GM21529 (cell line): ENCODE results near the gene SRSF4.
"Not testable (repeated sequence)": the region's sequence is repeated elsewhere in the genome, so short reads cannot be mapped to it uniquely, and the experiment has no call there.

Experiments
- ATAC-seq: cut with Tn5 transposase; IDR thresholded peaks from one replicate; pipeline ENCODE4 v1.9.1; 2021; ENCODE audit not compliant: unreplicated experiment

SRSF4 gene

DNA sequence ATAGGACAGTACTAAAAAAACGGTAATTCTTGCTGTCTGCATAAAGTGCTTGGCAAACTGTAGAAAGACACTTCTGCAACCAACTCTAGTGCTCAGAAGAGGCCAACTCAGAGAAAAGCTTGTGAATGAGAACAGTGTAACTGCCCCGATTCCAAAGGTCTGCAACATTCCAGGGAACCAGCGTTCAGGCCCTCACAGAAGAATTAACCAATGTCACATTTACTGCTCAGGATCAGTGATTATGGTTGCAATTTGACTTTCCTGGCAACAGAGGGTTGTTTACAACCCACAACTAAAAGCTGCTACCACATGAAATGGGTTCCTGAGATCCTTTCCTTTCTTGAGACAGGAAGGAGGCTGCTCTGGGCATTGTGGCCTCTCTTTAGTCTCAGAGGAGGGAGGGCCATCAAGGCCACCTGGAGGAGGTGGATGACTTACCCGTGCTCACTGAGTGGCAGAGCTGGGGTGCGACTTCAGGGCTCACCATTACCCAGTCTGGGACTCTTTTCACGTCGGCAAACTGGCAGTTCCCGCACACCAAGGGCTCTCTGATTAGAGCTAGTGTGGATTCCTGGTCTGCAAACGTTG is 15.3 kb downstream of the SRSF4 start:
- no peak for ATAC-seq

DNA sequence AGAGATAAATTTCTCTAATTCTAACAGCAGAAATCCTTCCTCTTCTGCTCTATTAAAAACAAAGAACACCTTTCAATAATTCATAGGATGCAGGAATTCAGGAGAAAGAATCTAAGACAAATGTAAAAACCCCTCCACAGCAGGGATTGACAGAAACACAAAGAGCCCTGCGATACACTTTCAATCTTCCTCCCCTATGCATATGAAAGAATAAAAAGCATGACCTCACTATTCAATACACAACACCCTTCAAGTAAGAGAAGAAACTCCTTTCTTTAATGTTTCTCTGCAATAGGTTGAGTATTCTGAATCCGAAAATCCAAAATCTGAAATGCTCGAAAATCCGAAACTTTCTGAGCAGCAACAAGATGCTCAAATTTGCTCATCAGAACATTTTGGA is 17.1 kb downstream of the SRSF4 start:
- ATAC-seq: no peak

DNA sequence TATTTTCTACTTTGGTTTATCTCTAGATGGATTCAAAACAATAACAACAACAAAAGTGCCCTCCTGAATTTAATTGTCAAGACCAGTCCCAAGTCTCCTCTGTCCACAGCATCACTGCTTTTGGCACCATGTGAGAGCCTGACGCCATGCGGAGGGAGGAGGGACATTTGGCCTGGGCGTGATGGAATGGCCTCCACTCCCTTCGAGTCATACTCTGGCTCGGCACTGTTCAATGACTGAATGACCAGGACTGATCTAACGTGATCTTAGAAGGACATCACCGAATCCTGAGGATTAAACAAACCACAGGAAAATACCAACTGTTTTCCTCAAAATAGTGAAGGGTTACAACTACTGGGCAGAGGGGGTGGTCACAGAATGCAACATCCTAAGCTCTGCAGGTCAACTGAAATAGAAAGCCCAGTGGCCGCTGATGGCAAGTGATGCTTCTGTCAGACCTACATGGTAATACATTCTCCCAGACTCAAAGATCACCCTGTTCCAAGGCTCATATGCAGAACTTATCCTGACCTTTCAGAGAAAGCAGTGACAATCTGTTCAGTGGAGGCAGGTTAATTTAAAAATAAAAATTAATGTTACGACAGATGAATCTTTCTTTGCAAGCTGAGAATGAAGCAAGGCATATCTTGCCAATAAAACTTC is 19.1 kb downstream of the SRSF4 start:
- ATAC-seq: no peak

DNA sequence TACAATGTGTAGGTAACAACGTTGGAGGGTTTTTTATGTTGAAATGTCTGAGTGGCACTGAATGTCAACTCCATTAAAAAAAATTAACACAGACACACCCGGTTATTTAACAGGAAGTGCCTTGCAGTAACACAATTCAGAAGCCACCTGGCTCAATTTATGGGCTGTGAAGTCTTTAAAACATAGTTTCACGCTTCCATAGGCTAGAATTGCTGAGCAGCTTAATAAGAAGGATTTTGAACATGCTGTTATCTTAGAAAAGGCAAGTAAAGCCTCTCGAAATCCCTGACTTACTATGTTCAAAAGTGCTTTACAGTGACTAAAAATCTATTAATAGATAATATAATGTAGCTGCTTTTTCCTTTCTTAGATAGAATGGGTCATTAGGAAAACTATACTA is 19.7 kb downstream of the SRSF4 start:
- no peak for ATAC-seq

DNA sequence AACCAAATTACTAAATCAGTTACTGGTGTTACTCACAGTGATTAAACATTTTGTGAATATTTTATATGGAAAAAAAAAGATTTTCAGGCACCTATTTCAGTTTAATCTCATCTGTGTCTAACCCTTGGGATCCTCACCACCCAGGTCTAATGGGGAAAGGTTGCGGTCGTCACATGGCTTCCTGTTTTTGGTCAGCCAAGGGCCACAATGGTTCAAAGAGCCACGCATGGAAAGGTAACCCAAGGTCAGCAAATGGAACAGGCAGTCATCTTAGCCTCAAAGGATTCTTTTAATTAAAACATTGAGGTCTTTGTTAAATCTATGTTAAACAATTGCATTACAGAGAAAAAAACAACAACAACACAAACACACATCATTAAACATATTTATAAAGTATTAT is 21.9 kb downstream of the SRSF4 start:
- no peak for ATAC-seq

DNA sequence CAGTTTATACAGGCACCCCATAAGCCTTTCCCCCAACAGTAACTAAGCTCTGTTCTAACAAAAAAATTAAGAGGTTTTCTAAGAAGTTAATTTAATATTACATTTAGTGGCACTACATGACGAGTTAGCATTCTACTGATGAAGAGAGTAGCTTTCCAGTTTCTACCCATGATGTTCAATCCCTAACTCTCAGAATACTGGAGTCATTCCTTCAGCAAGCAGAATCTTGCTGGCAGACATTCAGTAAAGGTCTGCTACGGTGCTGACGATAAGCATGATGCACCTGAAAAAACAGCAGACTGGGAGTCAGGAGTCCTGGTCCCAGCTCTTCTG is 24.5 kb downstream of the SRSF4 start:
- no peak for ATAC-seq

DNA sequence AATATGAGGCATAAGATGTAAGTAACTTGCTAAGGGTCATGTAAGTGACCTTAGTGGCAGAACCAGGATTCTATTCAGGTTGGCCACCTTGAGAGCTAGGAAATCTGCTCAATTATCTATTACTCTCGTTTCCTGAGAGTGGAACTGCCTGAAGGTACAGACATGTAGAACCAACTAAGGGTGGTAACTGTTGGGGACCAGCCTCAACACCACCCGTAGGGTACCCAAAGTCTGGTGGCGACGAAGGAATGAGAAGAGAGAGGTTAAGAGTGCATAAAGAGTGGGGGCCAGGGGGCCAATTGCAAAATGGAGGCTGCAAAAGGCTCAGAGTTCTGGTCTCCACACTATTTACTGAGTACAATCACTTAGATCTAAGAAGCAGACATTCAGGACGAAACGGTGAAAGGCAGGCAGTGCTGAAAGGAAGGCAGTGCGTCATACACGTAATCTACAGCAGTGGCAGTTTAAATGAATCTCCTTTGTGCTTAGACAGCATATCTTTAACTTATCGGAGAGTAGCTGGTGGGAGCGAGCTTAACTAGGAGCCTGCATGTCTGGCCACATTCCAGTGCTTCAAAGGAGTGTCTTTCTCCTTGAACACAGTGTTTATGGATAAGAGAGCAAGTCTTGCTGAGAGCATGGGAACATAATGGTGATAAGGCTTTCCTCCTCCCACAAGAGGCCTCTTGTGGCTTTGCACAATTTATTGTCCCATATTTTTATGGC is 25.0 kb downstream of the SRSF4 start:
- no peak for ATAC-seq

DNA sequence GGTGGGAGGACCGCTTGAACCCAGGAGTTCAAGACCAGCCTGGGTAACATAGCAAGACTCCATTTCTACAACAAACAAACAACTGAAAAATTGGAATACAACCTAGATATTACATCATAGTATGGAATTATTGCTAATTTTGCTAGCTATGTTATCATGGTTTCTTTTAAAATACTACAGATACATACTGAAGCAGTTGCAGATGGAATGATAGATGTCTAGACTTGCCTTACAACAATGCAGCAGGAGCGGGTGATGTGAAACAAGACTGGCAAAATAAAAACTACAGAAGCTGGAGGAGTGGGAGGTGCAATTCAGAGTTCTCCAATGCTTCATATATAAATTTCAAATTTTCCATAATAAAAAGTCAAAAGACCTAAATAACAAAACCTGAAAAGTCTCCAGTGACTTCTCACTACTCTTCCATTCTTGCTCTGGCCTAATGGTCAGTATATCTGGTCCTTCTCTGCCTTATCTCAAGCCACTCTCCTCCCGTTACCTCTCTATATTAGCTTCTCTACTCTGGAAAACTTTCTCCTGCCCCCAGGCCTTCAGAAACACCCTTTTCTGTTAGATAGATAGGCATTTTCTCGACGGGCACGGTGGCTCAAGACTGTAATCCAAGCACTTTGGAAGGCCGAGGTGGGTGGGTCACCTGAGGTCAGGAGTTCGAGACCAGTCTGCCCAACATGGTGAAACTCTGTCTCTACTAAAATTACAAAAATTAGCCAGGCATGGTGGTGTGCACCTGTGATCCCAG is 29.5 kb downstream of the SRSF4 start:
- ATAC-seq: no peak

DNA sequence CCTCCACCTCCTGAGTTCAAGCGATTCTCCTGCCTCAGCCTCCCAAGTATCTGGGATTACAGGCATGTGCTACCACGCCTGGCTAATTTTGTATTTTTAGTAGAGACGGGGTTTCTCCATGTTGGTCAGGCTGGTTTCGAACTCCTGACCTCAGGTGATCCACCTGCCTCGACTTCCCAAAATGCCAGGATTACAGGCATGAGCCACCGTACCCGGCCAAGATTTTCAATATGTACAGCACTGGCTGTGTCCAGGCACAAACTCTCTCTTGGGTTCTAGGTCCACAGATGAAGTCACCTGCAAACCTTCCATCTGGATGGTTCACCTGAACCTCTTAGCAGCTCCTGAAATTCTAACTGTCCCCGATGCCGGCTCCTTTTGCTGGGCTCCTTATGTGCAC is 31.4 kb downstream of the SRSF4 start:
- not testable (repeated sequence) for ATAC-seq

DNA sequence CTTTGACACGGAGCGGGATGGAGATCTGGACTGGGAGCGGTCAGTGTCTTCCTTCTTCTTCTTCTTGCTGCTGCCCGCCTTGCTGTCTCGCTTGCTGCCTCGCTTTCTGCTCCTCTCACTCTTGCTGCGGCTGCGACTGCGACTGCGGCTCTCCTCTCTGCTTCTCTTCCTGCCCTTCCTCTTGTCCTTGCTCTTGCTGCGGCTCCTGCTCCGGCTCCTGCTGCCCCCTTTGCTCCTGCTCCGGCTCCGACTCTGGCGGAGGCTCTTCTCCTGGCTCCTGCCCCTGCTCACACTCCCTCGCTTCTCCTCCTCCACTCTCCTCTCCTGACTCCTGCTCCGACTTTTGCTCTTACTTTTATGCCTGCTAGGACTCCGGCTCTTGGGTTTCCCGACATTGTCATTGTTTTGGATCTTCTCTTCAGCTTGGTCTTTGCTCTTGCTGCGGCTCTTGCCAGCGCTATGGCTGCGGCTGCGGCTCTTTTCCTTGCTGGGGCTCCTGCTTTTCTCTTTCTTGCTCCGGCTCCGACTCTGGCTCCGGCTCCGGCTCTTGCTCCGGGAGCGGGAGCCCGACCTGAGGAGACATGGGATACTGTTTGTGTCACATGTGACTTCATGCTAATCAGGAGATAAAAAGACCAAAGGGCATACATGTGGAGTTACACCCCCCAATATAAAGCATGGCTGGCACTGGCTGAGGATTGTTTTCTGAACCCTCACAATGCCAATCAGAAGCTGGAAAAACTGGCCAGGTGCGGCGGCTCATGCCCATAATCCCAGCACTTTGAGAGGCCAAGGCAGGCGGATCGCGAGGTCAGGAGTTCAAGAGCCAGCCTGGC is 32.8 kb downstream of the SRSF4 start:
- no peak for ATAC-seq

DNA sequence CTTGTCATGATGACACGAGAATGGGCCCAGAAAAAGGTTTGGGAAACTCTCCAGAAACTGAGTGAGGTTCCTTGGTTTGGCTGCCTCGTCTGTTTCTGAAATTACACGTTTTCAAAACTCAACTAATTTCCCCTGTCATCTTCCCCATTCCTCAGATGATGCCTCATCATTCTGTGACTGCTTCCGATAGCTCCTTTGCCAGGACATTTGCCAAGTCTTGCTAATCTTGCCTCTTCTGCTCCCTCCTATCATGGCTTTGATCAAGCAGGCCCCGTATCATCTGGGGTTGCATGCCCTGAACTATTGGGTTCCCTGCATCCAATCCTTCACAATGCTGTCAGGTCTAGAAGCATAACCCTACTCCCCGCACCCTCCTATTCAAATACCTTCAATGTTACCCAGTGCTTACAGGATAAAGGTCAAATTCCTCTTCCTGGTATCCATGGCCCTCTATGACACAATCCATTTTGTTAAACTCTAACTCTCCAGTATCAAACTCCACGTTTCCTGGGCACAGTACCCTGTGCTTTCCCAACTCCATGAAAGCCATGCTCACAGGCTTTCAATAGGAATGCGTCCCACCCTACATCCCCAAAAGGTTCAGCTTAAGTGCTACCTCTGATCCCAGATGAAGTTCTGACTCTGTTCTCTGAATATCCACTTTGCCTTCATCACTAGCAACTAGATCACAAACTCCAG is 35.8 kb downstream of the SRSF4 start:
- ATAC-seq: no peak

DNA sequence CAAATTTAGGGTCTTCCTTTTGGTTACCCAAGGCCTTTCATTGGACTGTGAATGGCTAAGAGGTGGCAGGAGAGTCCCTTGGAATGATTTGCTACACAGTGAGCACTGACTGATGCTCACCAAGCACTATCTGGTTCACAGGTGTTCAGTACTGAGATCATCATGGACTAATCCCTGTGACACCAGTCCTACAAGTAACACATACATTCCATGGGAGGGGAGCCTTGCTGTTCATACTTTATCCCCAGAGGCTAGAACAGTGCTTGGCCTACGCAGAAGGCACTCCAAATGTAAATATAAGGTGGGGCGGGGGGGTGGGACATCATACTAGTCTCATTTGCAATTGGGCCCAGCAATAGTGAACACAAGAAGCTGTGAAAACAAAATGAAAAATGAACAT is 37.5 kb downstream of the SRSF4 start:
- no peak for ATAC-seq

DNA sequence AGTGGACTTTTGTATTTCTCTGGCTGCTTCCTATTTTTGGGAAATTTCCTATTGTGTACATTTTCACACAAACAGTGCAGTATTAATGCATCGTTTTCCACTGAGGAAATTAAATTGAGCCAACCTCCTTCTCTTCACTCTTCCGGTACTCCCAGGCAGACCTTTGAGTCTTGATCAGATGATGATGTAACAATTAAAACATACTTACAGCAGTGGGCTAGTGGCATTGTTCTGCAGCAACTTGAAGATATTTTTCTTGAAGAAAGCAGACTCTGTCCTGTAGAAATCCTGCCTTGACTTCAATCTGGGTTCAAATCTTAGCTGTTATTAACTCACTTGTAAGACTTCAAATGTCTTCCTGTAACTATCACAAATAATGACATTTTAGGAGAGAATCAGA is 39.0 kb downstream of the SRSF4 start:
- ATAC-seq: no peak

DNA sequence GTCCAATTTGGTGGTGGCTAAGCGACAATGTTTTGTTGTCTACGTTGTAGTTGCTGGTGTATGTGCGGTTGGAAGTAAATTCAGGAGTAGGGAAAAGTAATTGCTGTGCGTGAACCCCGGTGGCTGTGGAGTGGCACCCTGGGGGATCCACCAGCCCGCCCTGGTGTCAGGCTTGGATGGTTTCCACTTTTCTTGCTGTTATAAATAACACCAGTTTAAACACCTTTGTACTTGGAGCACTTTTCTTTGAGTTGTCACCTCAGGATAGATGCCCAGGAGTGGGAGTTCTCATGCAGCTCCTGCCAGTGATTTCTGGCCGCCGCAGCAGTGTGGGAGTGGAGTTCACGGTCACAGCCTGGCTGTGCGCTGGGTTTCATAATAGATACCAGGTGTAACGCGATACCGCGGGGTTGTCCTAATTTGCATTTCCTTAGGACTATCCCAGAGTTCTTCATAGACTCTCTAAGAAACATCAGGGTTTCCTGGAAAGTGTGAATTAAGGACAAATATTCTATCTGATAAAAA is 45.2 kb downstream of the SRSF4 start:
- no peak for ATAC-seq

DNA sequence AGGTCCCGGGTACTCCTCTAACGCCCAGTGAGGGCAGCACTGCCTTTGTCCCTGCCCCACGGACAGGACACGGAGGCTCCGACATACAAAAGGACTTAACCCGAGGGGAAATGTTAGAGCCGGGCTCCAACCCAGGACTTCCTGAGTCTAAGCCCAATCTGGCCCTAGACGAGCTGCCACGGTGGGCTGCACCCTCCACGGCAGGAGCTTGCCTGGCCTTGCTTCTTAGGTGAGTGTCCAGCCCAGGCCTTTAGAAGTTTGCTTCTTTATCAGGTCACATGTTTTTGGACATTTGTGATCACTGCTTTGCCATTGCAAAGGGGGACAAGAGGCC is 47.0 kb downstream of the SRSF4 start:
- no peak for ATAC-seq

DNA sequence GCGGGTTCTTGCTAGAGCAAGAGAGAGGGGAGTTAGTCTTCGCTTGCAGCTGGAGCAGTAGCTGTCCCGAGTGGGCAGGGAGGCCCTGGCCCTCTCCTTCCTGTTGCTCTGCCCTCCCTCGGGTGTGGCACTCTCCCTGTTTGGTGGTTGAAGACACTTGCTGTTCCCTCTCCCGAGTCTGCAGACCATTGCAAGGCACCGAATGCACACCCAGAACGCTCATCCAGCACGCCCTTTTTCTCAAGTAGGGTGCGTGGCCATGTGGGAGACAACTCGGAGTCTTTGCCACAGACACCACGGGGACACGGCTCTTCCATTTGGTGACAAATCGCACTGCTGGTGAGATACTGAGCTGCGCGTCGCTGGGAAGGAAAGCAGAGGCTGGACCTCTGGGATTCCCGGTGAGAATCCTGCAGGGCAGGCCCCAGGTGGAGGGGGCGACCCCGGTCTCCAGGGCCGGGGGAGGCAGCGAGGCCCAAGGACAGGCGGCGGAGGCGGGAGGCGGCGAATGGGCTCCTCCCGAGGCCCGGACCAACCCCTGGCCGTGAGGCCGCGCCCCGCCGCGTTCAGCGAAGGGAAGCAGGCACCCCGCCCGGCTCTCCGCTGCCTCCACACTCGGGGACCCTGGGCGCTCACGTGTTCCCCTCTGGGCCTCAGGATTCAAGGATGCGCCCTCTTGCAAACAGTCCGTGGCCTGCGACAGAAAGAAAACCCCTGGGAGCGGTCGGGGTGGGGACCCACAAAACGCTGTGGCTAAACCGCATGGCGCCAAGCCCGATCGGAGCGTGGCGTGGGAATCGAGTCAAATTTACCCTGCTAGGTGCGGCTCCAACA is 47.6 kb downstream of the SRSF4 start:
- ATAC-seq: no peak

DNA sequence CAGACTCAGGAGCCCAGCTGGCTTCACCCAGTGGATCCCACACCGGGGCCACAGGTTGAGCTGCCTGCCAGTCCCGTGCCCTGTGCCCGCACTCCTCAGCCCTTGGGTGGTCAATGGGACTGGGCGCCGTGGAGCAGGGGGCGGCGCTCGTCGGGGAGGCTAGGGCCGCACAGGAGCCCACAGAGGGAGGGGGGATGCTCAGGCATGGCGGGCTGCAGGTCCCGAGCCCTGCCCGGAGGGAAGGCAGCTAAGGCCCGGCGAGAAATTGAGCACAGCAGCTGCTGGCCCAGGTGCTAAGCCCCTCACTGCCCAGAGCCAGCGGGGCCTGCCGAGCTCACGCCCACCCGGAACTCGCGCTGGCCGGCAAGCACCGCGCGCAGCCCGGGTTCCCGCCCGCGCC is 50.6 kb downstream of the SRSF4 start:
- not testable (repeated sequence) for ATAC-seq

DNA sequence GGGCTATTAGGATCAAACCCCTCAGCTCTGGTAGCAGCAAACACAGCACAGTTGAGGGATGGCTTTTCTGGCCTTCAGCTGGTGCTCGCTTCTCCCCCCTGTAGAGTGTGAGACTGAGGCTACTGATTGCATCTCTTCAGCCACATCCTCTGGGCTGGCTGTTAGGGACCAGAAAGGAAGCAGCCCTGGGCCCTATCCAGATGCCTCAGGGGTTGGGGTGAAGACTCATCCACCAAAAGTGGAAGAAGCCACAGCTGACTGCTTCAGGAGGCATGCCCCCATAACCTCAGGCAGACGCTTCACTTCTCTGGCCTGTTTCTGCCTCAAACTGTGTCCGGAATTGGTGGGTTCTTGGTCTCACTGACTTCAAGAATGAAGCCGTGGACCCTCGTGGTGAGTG is 51.8 kb downstream of the SRSF4 start:
- ATAC-seq: no peak

DNA sequence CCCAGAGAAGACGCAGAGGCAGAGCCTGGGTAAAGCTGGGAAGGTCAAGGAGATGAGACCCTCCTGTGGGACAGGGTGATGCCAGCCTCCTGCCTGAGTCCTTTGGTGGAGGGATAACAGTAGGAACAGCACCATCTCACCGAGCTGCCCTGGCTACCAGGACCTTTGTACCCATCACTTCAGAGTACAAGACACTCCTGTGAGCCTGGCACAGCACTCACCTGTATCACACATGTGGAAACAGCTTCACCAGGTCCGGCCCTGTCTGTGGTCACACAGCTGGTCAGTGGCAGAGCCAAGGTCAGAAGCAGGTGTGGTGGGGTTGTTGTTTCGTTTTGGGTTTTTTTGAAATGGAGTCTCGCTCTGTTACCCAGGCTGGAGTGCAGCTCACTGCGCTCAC is 53.0 kb downstream of the SRSF4 start:
- ATAC-seq: no peak
